Activated T-helper 9 cell treated with anti-CD3 and anti-CD28 coated beads, Interleukin-2, amount 50 U/mL, for 16 hours (primary cell): ENCODE data around the gene SUGCT.

Experiments used
- DNase-seq: peaks from one replicate; pipeline ENCODE4 v3.0.0-alpha.2; 2020; ENCODE audit warnings: low read depth

The SUGCT gene

DNA sequence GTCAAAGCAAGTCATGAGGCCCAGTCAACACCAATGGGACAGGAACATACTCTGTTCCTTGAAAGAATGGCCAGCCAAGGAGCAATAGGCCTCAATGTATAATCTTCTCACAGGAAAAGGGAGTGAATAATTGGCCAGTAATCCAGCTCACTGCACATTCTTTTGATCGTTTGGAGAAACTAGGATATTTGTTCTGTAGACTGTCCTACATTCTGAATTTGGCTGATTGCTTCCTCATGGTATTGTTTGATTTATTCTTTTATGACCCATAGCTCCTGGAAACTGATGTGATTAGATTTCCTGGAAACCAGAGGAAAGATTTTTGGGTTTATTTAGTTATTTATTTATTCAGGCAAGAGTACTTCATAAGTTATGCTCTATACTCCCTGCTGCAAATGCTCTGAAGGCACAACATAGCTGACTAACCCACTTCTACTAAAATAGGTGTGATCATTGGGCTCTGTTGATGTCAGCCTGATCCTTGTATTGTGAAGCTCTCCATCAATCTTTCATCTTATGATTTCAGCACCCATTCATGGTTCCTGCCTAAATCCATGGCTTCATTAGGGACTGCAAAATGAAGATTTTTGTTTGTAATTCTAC, 745.2 kb downstream of the SUGCT start:
- DNase-seq: no peak

DNA sequence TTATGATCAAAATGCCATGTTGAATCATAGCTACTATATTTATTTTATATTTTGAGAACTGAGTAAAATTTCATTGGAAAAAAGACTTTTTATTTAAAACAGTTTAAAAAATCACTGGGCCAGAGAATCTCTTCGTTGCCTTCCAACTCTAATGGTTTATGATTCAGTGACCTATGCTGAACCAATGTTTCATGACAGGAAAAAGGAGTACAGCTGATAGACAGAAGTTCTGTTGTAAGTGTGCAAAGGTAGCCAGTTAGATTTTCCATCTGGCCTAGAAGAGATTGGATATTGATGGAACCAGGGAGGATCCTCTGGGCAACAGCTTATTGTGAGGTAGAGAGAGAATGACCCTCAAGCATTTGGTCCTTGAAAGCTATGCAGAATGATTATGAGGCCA, 745.8 kb downstream of the SUGCT start:
- no peak for DNase-seq

DNA sequence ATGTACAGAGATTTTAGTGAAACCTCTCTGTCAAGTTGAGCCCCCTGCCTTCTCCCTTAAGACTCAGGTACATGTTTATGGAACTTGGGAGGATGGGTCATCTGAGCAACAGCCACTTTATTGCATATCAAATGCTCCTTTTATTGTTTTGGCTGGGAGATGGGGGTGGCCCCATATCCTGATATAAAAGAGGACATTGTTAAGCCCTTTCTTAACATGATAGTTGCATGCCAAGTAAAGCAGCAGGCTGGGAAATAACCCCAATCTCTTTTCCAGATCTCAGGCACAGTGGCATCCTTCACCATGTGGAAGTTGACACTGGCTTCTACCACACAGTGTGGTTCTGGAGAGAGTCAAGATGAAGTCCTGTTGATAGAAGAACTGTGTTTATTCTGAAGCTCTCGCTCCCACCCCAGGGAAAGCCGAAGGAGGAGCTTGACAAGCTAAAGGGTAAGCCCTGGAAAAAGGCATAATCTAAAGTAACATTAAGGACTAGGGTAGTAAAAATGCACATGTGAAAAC, 746.7 kb downstream of the SUGCT start:
- DNase-seq: no peak

DNA sequence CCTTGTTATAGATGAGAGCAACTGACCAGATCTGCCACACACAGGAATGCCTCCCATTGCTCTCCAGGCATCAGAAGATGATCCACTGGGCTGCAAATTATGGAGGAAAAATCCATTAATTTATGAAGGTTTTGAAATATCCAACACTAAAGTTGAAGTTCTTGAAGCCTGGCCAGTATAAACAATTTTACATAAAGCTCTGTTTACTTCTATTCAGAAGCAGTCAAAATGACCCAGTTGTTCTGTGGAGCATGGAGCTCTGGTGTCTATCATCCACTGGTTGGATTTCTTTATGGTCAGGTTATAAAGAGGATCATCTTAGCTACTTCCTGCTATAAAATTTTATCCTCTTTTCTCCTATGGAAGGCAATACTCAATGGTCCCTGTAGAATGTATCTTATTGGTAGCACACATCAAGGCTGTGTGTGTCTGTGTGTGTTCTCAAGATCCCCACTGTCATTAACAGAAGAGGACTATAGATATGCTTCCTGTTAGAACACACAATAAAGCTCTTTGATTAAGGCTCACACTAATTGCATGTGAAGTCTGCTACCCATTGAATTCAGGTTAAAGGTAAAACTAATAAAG, 747.4 kb downstream of the SUGCT start:
- no peak for DNase-seq

DNA sequence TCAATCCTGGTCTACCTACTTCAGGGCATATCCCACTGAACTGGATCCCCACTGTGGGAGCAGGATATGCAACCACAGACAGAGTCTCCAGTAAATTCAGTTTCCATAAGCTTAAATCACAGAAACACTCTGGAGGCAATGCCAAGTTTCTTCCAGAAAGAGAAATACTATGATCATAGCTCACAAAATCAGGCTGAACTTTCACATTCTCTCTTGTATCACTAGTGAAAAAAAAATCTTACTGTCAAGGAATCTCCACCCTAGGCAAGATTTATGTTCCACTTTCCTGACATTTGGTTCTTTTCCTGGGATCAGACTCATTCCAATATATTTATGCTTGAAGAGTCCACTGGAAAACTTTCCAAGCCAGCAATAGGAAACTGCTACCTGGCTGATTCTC, 749.0 kb downstream of the SUGCT start:
- no peak for DNase-seq

DNA sequence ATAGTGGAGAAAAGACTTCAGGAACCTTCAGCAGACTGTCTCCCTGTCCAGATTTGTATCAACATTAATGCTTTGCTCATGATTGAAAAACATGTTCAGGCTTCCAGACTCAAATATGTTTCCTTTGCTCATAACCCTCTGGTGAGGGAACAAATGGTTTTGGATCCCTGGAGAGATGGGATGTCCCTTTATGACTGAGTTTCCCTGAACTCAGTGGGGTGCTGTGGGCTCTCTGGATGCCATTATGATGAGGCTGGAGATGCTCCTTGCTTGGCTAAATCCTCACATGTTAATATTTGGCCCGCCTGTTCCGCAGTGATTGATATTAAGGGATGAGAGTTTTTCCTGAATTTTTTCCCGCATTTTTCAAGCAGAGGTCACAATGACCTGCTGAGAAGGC, 749.4 kb downstream of the SUGCT start:
- no peak for DNase-seq

DNA sequence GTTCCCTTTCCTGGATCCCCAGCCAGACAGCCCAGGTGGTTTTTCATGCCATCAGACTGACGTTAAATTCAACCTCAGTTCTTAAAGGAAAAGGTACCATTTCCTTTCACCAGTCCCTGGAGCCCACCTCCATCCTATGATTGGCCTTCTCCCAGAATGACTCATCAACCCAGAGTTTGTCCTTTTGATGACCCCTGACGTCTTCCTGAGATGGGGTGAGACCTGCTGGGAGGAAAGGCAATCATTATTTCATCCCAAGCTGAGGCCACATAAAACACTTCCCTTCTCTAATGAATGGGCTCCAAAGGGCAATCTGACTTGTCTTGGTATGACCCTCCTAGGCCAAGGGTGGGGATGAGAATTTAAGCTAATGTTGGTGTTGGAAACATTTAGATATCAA, 750.7 kb downstream of the SUGCT start:
- no peak for DNase-seq

DNA sequence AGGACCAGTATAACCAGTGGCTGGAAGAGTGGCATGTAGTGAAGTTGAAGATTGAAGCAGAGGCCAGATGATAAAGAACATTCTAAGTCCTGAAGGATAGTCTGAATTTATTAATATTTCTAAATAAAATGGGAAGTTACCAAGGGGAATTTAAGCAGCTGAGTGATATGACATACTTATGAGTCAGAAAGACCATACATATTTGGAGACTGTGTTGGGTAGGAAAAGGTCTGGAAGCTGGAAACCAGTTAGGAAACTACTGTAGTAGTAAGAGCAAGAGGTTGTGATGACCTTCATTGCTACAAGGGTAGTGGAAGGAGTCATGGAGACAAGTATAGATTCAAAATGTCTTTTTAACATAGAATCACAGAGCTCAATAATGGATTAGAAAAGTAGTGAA, 752.3 kb downstream of the SUGCT start:
- no peak for DNase-seq

DNA sequence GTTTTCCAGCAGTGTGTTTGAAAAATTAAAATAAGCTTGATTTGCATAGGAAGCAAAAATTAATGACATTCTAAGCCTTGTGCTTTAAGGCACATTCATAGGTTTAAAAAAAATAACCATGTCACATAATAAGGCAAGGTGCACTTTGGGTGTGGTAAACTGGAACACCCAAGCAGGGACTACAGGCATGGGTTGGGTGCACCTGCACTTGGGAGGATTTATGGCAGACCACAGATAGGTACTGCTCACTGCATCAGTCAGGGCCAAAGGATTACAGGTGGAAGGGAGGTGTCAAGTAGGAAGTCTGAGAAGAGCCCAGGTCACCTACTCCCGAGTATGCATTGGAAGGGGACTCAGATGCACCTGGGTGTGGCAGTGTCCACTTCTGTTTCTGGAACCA, 753.7 kb downstream of the SUGCT start:
- no peak for DNase-seq

DNA sequence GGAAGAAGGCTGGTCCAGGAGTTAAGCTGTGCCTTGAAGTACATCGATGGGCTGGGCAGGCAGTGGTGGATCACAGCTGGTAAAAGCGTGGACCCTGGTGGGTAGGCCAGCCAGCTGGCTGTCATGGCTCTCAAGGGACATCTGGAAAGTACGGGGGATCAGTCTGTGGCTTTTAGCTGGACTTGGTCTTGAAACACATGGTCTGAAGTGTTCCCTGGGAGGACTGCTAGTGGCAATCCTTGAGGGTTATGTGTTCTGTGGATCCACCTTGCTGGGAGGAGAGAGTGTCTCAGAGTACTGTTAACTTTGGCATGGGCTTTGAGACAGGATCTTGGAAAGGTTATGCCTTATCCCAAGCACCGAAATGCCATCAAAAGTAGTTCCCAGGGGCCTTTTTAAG, 754.3 kb downstream of the SUGCT start:
- DNase-seq: no peak

DNA sequence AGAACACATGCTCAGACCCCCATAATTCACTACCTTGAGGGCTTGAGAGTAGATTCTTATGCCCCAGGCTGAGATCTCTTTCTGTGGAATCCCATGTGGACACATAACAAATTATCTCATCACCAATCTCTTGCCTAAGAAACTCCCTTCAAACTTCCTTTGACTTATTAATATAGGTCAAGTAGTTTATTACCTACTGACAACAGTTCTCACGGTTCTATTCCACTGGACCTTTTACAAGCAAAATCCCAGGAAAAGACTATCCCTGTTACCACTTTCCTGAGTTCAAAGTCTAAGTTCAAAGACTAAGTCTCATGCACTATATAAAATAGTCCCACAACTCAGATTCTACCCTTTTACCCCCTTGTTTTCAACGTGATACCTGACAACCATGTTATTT, 754.7 kb downstream of the SUGCT start:
- DNase-seq: no peak

DNA sequence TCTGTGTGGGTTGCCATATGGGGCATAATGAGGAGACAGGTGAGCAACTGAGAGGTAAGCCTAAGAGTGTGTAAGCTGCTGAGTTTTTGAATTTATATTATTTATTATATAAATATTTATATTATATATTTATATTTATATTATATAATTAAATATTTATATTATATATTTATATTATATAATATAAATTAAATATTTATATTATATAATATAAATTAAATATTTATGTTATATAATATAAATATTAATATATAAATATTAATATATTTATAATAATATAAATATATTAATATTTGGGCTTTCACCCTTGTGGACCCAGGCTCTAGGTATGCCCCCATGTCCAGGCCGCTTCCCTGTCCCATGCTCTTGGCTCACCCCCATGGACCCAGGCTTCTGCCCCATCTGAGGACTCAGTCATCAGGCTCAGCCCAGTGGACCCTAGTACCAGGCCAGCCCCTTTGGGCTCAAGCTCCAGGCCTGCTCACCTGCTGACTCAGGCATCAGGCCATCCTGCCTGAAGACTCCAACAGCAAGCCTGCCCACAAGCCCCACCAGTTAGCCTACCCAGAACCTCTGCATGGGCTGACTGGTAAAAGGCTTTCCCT, 755.4 kb downstream of the SUGCT start:
- no peak for DNase-seq

DNA sequence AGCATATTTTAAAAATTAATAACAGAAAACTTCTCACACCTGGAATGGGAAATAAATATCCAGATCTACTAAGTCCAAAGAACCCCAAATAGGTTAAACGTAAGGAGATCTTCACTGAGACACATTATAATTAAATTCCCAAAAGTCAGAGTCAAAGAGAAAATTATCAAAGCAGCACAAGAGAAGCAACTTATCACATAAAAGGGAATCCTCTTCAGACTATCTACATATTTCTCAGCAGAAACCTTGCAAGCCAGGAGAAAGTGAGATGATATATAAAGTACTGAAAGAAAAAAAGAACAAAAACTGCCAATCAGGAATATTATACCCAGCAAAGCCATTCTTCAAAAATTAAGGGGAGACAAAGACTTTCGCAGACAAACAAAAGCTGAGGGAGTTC, 756.4 kb downstream of the SUGCT start:
- DNase-seq: no peak

DNA sequence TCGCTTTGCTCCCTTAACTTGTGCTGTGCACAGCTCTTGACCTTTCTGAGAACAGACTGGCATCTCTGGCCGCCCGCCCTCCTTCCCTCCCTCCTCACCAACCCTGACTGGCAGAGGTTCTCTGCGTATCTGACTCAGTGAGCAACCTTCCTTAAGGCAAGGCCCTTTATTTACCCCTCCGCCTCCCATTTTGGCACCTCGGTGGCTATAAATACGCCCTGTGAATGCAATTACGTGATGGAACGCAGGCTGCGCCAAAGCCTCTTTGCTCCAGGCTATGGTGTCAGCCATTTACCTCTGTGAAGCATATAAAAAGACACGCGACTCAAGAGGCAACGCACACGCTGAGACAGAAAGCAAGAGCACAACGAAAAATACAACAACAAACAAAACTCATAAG, 764.3 kb downstream of the SUGCT start:
- DNase-seq: no peak

DNA sequence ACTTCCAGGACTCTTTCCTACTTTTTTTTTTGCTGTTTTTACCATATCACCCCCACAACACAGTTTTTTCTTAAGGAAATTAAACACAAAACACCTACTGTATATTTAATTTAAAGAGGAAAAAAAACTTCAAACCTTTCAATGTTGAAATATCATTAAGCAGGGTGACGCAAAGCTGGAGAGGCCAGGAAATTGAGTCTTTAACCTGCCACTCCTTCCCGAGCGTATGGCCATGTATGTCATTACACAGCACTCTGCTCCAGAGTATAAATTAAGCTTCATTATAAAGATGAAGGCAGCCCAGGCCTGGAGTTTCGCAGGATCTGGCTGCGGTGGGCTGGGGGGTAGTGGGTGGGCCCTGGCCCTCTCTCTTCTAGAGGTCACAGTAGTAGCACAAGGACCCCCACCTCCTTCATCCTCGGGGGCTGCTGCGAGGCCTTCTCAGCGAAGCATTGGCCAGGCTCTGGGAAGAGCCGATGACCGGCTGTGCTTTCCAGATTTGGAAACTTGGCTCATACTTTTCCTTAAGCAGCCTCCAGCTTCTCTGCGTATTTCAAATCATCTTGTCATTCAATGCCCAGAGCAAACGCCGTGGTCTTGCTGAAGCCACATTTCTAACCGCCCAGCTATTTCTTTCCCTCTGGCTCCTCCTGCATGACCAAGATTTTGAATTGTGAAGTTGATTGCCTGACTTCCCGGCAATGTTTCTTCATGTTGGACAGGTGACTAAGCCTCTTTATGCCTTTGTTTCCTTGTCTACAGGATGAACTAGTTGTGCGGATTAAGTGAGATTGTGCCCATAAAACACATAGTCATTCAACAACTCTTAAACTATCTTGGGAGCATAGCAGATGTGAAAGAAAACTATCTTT, 765.1 kb downstream of the SUGCT start:
- no peak for DNase-seq

DNA sequence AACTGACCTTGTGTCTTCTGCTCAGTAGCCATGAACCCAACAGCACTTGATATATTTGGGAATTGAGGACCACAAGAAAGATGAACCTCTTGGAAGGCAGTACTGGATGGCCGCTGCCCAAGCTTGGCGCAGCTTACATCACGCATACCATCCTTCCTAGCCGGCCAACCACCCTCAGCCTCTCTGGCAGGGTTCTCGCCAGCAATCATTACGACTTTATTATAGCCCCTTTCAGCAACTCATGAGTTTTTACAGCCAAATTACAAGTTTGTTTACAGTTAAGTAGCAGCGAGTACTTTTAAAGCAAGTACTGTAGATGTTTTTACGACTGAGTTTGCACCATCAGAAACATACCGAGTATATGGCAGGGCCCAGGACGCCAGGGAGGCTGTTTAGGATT, 769.1 kb downstream of the SUGCT start:
- DNase-seq: no peak

DNA sequence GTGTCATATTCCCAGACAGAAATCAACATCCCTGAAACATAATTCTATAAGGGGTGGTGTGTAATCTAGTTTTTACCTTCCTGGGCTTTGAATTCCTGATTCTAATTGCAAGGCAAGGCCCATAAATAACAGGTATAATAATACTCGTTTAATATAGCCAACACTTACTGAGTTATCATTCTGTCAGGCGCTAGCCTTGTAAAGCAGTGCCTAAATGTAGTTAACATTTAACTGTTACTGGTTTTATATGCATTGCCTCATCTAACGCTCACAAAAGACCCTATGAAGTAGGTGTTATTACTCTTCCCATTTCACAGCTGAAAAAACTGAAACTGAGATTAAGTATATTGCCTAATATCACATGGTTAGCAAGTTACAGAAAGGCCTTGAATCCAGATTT, 772.5 kb downstream of the SUGCT start:
- no peak for DNase-seq

DNA sequence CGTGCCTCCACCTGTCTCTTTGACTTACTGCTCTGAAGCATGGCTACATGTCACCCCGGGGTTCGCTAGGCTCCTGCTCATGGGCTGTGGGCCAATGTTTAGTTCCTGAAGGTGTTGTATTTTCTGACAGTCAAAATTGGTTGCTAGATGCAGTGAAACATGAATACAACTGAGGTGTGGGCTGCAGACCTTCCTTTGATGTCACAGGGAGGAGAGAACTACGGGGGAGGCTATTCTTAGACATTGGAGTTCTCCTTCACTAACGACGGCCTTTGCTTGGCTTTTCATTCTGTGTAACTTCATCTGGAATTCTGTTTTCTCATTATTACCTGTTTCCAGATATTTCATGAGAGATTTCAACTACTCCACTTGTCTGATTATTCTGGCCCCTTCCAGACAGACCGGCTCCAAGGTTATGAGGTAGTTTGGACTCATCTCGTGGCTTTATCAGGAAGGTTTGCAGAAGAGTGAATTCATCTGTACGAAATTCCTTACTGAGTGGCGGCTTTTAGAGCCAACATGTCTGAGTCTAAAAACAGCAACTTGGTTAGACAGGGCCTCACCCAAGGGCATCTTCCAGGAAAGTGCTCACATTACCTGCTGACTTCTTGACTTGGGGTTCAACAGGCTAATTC, 774.7 kb downstream of the SUGCT start:
- DNase-seq: no peak
